ENCODE results near the gene DECR2. TPM values are rescaled to one million over a fixed set of nuclear protein-coding genes. Genes with fewer than 3 reads are reported as not detected.
A peak's percentile ranks its signal among the peaks of the same experiment; 100 is the strongest.

Gene DECR2
- total RNA-seq, 1 experiment from 2014 or later, result 17.1 TPM

DNA sequence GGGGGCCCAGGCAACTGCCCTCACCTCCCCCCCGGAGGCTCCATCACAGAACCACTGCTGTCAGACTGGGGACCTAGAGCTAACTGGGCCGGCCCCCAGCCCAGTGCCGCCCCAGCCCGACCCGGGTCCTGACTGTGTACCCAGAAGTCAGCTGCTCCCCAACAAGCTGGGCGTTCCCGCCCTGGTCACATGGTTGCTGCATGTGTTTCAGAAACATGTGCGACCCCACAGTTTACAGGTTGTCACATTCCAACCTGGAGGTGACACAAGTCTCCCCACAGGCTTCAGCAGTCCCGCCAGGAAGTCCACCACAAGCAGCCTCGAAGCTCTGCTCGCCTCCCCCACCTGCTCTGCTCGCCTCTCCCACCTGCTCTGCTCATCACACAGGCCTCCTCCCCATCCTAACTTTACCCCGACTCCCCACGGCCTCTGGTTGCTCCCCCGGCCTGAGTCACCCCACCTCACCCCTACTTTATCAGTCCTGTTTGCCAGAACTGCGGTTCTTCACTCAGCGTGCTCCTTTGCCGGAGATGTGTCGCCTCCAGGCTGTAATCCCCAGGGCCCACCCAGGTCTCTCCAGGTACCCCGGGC lies 32.3 kb upstream of the DECR2 start:
- Histone ChIP-seq H3K4me1 (ENCODE audit: control insufficient read depth in 1 of 2, insufficient read depth in 2 of 2, low read length in 2 of 2) (peaks cover 3 to 13% of the 10 kb centered on the region in 2 experiments; a peak in 3 of 4 replicates), H3K4me2 (ENCODE audit: low read length) (peak overlapping the region; percentile 62), H3K27ac (ENCODE audit: low read depth, low read length) (peak overlapping the region; percentile 32; the same call in 1 of the 2 replicates), H2AFZ (ENCODE audit: low read depth, low read length, poor library complexity, severe bottlenecking) (no peak overlapping the region), H3K79me2 (ENCODE audit: insufficient read depth, low read length) (no peaks in the 10 kb centered on the region), H3K4me3 (replicated peaks in 1 of 2; ENCODE audit: low read depth in 1 of 2, low read length in 2 of 2) (peak overlapping the region; percentile 35 to 46), H3K9me2 (ENCODE audit: insufficient read depth) (no peaks in the 10 kb centered on the region), H3K36me3 (ENCODE audit: control insufficient read depth in 1 of 2, insufficient read depth in 2 of 2, low read length in 2 of 2) (0 out of 4 replicates have a peak, but pooled peaks cover 0 to 3% of the 10 kb centered on the region in 2 experiments), H3K27me3 (ENCODE audit: insufficient read depth, low read length) (no peaks in the 10 kb centered on the region), H3K9me3 (ENCODE audit: control insufficient read depth in 1 of 2, insufficient read depth in 1 of 2, low read depth in 1 of 2, low read length in 2 of 2) (no peaks in the 10 kb centered on the region), H4K20me1 (ENCODE audit: insufficient read depth) (no peaks in the 10 kb centered on the region), H3K9ac (ENCODE audit: low read length) (peak overlapping the region; percentile 38)
- TF ChIP-seq FOSL1 (IDR thresholded peaks at IDR 0.05; ENCODE audit: low read depth) (no peak), YY1 (IDR thresholded peaks at IDR 0.05; ENCODE audit: extremely low read depth, insufficient replicate concordance, low read depth, low read length) (no peak), ZFX (IDR thresholded peaks at IDR 0.05) (no peak)
- no peak for DNase-seq (ENCODE audit: low read depth, low spot score)
- intact Hi-C loops (cut with micrococcal nuclease), result no loop called here
- ChIA-PET CTCF (no interaction called here), POLR2A (no interaction called here), RAD21 (ENCODE audit: low non-redundant PET in 1 of 2, low total read pairs in 2 of 2, uncharacterized antibody in 2 of 2, unreplicated experiment in 2 of 2) (no interaction called here)
- BruUV-seq (replicated peaks), result no TSS peak
- no peak for ATAC-seq

DNA sequence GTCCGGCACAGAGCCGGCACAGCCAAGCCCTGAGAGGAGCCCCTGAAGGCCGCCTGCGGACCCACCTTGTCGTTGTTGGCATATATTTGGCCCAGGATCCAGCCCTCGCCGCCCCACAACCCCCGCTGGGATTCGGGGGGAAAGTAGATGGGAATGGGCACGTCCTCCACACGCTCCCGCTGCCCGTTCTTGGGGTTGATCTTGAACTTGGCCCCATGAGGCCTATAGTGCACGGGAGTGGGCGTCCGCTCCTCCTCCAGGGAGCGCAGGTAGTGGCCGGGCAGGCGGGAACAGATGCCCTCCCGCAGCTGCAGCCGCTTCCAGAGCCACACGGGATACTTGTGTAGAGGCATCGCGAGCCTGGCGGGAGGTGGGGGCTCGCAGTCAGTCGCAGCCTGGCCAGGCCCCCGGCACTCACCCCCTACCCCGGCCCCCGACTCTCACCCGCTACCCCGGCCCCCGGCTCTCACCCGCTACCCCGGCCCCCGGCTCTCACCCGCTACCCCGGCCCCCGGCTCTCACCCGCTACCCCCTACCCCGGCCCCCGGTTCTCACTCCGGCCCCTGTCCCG lies 31.7 kb upstream of the DECR2 start:
- no peaks in the 10 kb centered on the region for H3K9me3 ChIP-seq (ENCODE audit: control insufficient read depth in 1 of 2, insufficient read depth in 1 of 2, low read depth in 1 of 2, low read length in 2 of 2)
- no peaks in the 10 kb centered on the region for H3K79me2 ChIP-seq (ENCODE audit: insufficient read depth, low read length)
- peak overlapping the region; percentile 35 to 46 for H3K4me3 ChIP-seq (replicated peaks in 1 of 2; ENCODE audit: low read depth in 1 of 2, low read length in 2 of 2)
- no peaks in the 10 kb centered on the region for H3K27me3 ChIP-seq (ENCODE audit: insufficient read depth, low read length)
- ChIA-PET RAD21 (ENCODE audit: low non-redundant PET in 1 of 2, low total read pairs in 2 of 2, uncharacterized antibody in 2 of 2, unreplicated experiment in 2 of 2) (no interaction called here), CTCF (interaction anchor here (0.6 to 1.2 kb wide), 3 partner anchors 8 to 346 kb away, joined by 3 to 4 read pairs (median 3); partner anchors contain the start of gene AXIN1), POLR2A (interaction anchor here (1.0 to 1.1 kb wide), 2 partner anchors 11 to 17 kb away, joined by 3 to 5 read pairs; no protein-coding TSS in a partner anchor)
- H2AFZ ChIP-seq (ENCODE audit: low read depth, low read length, poor library complexity, severe bottlenecking), result no peak overlapping the region
- H3K36me3 ChIP-seq (ENCODE audit: control insufficient read depth in 1 of 2, insufficient read depth in 2 of 2, low read length in 2 of 2), result 0 out of 4 replicates have a peak, but pooled peaks cover 0 to 3% of the 10 kb centered on the region in 2 experiments
- no peaks in the 10 kb centered on the region for H4K20me1 ChIP-seq (ENCODE audit: insufficient read depth)
- H3K9ac ChIP-seq (ENCODE audit: low read length), result peak overlapping the region; percentile 38
- BruUV-seq (replicated peaks), result no TSS peak
- no peaks in the 10 kb centered on the region for H3K9me2 ChIP-seq (ENCODE audit: insufficient read depth)
- H3K4me1 ChIP-seq (ENCODE audit: control insufficient read depth in 1 of 2, insufficient read depth in 2 of 2, low read length in 2 of 2), result peaks cover 3 to 13% of the 10 kb centered on the region in 2 experiments; a peak in 3 of 4 replicates
- H3K4me2 ChIP-seq (ENCODE audit: low read length), result peak overlapping the region; percentile 62
- peak; percentile 45 for ATAC-seq
- DNase-seq (ENCODE audit: low read depth, low spot score), result no peak
- intact Hi-C loops (cut with micrococcal nuclease), result no loop called here
- TF ChIP-seq YY1 (IDR thresholded peaks at IDR 0.05; ENCODE audit: extremely low read depth, insufficient replicate concordance, low read depth, low read length) (no peak), EZH2 (IDR thresholded peaks at IDR 0.05) (no peak)
- TF ChIP-seq, protein P1, sequence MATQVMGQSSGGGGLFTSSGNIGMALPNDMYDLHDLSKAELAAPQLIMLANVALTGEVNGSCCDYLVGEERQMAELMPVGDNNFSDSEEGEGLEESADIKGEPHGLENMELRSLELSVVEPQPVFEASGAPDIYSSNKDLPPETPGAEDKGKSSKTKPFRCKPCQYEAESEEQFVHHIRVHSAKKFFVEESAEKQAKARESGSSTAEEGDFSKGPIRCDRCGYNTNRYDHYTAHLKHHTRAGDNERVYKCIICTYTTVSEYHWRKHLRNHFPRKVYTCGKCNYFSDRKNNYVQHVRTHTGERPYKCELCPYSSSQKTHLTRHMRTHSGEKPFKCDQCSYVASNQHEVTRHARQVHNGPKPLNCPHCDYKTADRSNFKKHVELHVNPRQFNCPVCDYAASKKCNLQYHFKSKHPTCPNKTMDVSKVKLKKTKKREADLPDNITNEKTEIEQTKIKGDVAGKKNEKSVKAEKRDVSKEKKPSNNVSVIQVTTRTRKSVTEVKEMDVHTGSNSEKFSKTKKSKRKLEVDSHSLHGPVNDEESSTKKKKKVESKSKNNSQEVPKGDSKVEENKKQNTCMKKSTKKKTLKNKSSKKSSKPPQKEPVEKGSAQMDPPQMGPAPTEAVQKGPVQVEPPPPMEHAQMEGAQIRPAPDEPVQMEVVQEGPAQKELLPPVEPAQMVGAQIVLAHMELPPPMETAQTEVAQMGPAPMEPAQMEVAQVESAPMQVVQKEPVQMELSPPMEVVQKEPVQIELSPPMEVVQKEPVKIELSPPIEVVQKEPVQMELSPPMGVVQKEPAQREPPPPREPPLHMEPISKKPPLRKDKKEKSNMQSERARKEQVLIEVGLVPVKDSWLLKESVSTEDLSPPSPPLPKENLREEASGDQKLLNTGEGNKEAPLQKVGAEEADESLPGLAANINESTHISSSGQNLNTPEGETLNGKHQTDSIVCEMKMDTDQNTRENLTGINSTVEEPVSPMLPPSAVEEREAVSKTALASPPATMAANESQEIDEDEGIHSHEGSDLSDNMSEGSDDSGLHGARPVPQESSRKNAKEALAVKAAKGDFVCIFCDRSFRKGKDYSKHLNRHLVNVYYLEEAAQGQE (IDR thresholded peaks at IDR 0.05; ENCODE audit: low read depth), result no peak
- H3K27ac ChIP-seq (ENCODE audit: low read depth, low read length), result peak overlapping the region; percentile 32; the same call in 1 of the 2 replicates
